GM12872 (cell line): ENCODE results near the gene ROBO1.

Experiments used
- CTCF ChIP-seq: IDR thresholded peaks from 3 replicates; pipeline ENCODE4 v1.5.1; 2011; ENCODE audit warnings: low read depth, mild to moderate bottlenecking, low read length, moderate library complexity; ENCODE audit not compliant: insufficient read depth

ROBO1 gene

DNA sequence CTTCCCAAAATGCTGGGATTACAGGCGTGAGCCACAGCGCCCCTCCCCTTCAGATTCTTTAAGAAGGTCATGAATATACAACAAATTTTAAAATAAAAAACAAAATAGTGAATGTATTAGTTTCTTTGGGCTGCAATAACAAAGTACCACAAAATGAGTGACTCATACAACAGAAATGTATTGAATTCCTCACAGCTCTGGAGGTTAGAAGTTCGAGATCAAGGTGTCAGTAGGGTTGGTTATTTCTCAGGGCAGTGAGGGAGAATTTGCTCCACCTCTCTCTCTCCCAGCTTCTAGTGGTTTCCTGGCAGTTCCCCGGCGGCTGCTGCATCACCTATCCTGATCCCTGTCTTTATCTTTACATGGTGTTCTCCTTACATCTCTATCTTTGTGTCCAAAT, 804.0 kb downstream of the ROBO1 start:
- TF ChIP-seq CTCF: no peak

DNA sequence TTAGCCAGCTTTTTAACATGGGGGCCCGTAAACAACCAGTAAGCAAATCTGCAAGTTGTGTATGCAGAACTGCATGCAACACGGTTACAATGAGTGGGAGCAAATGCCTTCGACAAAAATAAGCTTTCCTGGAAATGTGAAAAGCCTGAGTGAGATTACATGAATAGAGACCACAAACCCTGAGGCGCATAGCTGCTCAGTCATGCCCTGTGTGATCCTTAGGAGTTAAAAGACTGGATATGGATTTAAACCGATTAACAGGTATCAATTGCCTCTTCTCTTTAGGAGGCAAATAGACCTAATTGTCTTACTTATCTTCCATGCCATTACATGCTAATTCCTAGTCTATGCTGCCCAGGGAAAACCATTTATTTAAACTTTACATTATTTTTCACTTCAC, 810.3 kb downstream of the ROBO1 start:
- TF ChIP-seq CTCF: no peak

GRCh38 chr3:78951342-78951945, 816.4 kb downstream of the ROBO1 start:
- TF ChIP-seq CTCF: no peak

DNA sequence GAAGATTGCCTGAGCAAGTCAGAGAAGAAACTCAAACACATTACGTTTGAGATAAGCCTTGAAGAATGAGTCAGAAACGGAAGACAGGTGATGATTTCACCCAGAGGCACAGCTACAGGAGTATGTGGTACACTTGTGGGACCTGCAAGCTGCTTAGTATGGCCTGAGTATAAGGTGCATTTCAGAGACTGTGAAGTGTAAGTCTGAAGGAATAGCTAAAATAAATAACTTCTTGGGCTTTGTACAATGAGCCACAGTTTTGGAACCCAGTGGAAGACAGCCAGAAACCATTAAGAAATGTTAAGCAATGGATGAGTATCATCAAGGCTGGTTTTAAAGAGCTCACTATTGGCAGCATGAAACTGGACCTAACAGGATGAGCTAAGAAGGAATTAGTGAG, 826.2 kb downstream of the ROBO1 start:
- TF ChIP-seq CTCF: no peak

GRCh38 chr3:78940626-78941025, 827.2 kb downstream of the ROBO1 start:
- TF ChIP-seq CTCF: no peak

DNA sequence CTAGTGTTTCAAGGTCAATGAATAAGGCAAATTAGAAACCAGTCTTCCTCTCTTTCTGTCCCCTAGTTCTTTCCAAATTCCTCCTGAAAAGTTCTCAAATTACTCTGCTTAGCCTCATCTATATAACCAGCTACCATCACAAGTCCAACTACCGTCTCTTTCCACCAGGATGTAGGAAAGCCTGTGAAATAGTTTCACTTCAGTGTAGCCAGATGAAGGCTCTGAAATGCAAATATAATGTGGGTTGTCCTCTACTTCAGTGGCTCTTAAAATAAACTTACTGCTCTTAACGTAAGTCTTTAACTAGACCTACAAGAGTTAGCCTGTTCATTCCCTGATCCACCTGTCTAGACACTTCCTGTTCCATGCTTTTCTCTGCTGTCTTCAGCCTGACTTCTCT, 827.7 kb downstream of the ROBO1 start:
- no peak for TF ChIP-seq CTCF

GRCh38 chr3:78937475-78937874, 830.3 kb downstream of the ROBO1 start:
- TF ChIP-seq CTCF: no peak
